ENCODE results near the gene SHISA7. TPM values are rescaled to one million over a fixed set of nuclear protein-coding genes. Genes with fewer than 3 reads are reported as not detected.

SHISA7 gene
- total RNA-seq, 1 donor from 2014 or later, result 0.22 TPM

DNA sequence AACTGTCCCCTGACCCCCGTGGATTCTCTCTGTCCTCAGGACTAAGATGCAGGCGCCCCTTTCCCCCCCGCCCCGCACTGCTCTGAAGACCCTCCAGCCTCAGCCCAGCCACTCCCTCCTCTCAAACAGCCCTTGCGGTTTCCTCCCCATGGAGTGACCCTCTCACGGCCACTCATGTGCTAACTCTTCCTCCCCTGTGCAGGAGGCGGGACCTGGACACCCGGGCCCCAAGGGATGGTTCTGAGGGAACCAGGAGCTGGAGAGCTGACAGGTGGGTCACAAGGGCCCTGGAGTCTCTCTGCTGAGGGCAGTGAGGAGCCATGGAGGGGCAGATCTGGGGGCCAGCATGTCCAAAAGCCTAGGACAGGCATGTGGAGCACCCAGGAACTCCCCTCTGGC lies 16.4 kb upstream of the SHISA7 start:
- no peak for DNase-seq (ENCODE audit: extremely low spot score, unreplicated experiment)
- peaks cover 12% of the 10 kb centered on the region for H3K27me3 Mint-ChIP-seq
- TF ChIP-seq, protein P1, sequence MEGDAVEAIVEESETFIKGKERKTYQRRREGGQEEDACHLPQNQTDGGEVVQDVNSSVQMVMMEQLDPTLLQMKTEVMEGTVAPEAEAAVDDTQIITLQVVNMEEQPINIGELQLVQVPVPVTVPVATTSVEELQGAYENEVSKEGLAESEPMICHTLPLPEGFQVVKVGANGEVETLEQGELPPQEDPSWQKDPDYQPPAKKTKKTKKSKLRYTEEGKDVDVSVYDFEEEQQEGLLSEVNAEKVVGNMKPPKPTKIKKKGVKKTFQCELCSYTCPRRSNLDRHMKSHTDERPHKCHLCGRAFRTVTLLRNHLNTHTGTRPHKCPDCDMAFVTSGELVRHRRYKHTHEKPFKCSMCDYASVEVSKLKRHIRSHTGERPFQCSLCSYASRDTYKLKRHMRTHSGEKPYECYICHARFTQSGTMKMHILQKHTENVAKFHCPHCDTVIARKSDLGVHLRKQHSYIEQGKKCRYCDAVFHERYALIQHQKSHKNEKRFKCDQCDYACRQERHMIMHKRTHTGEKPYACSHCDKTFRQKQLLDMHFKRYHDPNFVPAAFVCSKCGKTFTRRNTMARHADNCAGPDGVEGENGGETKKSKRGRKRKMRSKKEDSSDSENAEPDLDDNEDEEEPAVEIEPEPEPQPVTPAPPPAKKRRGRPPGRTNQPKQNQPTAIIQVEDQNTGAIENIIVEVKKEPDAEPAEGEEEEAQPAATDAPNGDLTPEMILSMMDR (conservative IDR thresholded peaks at IDR 0.05), result no peak
- no peaks in the 10 kb centered on the region for H3K9me3 Mint-ChIP-seq
- no peak overlapping the region for H3K27ac Mint-ChIP-seq
- peaks cover 31% of the 10 kb centered on the region for H3K4me1 Mint-ChIP-seq (ENCODE audit: unreplicated experiment)
- H3K4me3 Mint-ChIP-seq, result peak overlapping the region; percentile 97
- no peaks in the 10 kb centered on the region for H3K36me3 Mint-ChIP-seq

DNA sequence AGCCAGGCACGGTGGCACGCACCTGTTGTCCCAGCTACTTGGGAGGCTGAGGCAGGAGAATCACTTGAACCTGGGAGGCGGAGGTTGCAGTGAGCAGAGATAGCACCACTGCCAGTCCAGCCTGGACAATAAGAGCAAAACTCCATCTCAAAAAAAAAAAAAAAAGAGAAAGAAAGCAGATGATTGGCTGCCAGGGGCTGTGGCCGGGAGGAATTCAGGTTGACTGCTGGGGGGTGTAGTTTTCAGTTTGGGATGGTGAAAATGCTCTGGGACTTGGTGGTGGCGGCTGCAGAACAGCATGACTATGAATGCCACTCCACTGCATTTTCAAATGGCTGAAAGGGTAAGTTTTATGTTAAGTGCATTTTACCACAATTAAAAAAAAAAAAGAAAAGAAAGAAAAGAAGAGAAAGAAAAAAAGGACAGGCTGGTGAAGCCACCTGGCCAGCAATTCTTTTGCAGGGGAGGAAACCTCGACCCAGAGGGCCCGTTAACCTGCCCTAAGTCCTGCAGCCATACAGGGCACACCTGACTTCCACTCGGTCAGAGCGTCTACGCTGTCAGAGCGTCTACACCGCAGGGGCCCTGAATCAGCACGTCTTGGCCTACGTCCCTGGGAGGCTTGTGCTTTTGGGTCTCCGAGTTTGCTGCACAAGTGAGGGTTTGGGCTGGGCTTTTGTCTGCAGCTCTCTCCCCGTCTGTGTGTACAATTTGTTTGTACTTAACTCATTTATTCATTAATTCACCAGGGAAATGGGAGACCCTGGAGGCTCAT lies 14.8 kb upstream of the SHISA7 start:
- Mint-ChIP-seq H3K27me3 (peaks cover 22% of the 10 kb centered on the region), H3K4me1 (ENCODE audit: unreplicated experiment) (peaks cover 41% of the 10 kb centered on the region), H3K36me3 (peaks cover 8% of the 10 kb centered on the region), H3K4me3 (no peak overlapping the region), H3K27ac (no peak overlapping the region), H3K9me3 (no peaks in the 10 kb centered on the region)
- TF ChIP-seq, protein P1 (conservative IDR thresholded peaks at IDR 0.05), result no peak
- DNase-seq (ENCODE audit: extremely low spot score, unreplicated experiment), result no peak

DNA sequence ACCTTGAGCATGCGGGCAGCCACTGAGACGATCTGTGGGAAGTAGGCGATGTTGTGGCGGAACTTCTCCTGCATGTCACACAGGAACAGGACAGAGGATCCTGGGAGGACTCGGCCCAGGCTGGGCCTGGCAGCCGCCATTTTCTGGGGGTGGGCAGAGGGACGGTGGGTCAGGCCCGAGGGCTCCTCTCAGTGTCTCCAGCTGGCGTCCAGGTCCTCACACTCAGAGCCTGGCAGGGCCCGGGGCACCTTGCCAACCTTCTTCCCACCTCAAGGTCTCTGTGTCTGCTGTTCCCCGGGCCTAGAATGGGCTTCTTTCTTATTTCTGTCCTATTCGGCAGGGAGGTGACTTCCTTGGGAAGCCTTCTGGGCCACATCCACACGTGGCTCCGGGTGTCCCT lies 13.2 kb upstream of the SHISA7 start:
- Mint-ChIP-seq H3K4me1 (ENCODE audit: unreplicated experiment) (peaks cover 34% of the 10 kb centered on the region), H3K27ac (no peak overlapping the region)

DNA sequence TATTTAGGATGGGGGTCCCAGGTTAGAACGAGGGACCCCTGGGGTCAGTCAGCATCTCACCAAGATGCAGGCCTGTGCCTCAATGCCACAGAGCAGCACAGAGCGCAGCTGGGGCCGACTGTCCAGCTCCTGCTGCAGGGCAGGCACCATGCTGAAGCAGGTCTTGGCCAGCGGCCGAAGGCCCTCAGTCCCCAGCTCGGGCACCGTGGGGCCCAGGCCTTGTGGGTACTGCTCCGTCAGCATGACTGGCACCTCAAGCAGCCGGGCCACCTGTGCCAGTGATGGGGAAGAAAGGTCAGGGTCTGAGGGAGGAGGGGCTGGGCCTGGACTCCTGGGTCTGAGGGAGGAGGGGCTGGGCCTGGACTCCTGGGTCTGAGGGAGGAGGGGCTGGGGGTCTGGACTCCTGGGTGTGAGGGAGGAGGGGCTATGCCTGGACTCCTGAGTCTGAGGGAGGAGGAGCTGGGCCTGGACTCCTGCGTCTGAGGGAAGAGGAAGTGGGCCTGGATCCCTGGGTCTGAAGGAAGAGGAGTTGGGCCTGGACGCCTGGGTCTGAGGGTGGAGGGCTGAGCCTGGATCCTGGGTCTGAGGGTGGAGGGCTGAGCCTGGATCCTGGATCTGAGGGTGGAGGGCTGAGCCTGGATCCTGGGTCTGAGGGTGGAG lies 12.6 kb upstream of the SHISA7 start:
- H3K36me3 Mint-ChIP-seq, result peaks cover 8% of the 10 kb centered on the region
- TF ChIP-seq, protein P1 (conservative IDR thresholded peaks at IDR 0.05), result no peak
- H3K4me1 Mint-ChIP-seq (ENCODE audit: unreplicated experiment), result peaks cover 31% of the 10 kb centered on the region
- peaks cover 25% of the 10 kb centered on the region for H3K27me3 Mint-ChIP-seq
- H3K9me3 Mint-ChIP-seq, result no peaks in the 10 kb centered on the region
- no peak overlapping the region for H3K27ac Mint-ChIP-seq
- no peak overlapping the region for H3K4me3 Mint-ChIP-seq
- no peak for DNase-seq (ENCODE audit: extremely low spot score, unreplicated experiment)

More for the DNA sequence above, 13.2 kb upstream of the SHISA7 start:
- Mint-ChIP-seq H3K36me3 (peaks cover 8% of the 10 kb centered on the region), H3K9me3 (no peaks in the 10 kb centered on the region), H3K4me3 (no peak overlapping the region), H3K27me3 (peaks cover 22% of the 10 kb centered on the region)
- DNase-seq (ENCODE audit: extremely low spot score, unreplicated experiment), result no peak
- TF ChIP-seq, protein P1 (conservative IDR thresholded peaks at IDR 0.05), result no peak

DNA sequence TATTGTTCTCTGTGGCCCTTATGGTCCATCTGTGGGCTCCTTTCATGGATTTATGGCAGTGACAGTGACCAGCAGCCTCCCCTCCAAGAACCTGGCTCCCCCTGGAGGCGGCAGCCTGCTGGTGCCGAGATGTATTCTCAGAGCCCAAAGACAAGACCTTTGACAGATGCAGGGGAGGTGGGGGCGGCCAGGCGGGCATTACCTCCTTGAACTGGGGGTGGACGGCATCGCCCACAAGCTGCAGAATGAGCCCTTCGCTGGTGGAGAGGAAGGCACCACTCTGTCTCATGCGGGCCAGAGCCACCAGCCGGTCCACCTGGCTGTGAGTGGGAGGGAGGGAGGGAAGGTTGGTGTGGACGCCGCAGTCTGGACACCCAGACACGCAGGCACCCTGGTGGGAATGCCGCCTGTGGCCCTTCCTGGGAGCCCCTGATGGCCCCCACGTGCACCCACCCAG lies 11.7 kb upstream of the SHISA7 start:
- Mint-ChIP-seq H3K27me3 (peaks cover 29% of the 10 kb centered on the region), H3K9me3 (no peaks in the 10 kb centered on the region), H3K4me1 (ENCODE audit: unreplicated experiment) (peaks cover 22% of the 10 kb centered on the region), H3K36me3 (peaks cover 8% of the 10 kb centered on the region), H3K27ac (no peak overlapping the region), H3K4me3 (peak overlapping the region; percentile 49)
- DNase-seq (ENCODE audit: extremely low spot score, unreplicated experiment), result no peak
- TF ChIP-seq, protein P1 (conservative IDR thresholded peaks at IDR 0.05), result peak; percentile 75
